ENCODE data around the gene TGM3. TPM values are rescaled to one million over a fixed set of nuclear protein-coding genes. Genes with fewer than 3 reads are reported as not detected.

The TGM3 gene
- total RNA-seq, 1 donor from 2014 or later, result 27.7 TPM

DNA sequence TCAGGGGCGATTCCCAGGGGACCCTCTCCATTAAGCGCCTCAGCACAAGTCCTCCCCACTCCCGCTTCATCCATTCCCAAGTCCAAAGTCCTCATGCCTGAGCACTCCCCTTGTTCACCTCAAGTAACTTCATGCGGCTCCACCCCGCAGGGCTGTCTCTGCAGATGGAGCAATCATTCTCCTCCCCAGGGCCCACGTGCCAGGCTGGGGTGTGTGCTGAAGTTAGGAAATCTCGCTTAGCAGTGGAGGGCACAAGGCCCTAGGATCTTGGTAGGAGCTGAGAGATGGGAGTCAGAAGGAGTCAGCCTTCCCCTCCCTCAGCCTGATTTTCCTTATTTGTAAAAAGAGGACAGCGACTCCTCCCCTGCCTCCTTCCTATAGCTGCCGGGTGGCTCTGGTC lies 3.5 kb downstream of the TGM3 start:
- Histone ChIP-seq H3K36me3 (no peaks in the 10 kb centered on the region), H3K4me3 (no peak overlapping the region), H3K9me3 (no peaks in the 10 kb centered on the region), H3K27ac (no peak overlapping the region), H3K27me3 (no peaks in the 10 kb centered on the region), H3K4me1 (no peaks in the 10 kb centered on the region)
- TF ChIP-seq POLR2AphosphoS5 (IDR thresholded peaks at IDR 0.05; ENCODE audit: insufficient read depth in 1 of 2, low read depth in 1 of 2) (no peak), POLR2A (IDR thresholded peaks at IDR 0.05) (no peak)
- TF ChIP-seq, protein P1, sequence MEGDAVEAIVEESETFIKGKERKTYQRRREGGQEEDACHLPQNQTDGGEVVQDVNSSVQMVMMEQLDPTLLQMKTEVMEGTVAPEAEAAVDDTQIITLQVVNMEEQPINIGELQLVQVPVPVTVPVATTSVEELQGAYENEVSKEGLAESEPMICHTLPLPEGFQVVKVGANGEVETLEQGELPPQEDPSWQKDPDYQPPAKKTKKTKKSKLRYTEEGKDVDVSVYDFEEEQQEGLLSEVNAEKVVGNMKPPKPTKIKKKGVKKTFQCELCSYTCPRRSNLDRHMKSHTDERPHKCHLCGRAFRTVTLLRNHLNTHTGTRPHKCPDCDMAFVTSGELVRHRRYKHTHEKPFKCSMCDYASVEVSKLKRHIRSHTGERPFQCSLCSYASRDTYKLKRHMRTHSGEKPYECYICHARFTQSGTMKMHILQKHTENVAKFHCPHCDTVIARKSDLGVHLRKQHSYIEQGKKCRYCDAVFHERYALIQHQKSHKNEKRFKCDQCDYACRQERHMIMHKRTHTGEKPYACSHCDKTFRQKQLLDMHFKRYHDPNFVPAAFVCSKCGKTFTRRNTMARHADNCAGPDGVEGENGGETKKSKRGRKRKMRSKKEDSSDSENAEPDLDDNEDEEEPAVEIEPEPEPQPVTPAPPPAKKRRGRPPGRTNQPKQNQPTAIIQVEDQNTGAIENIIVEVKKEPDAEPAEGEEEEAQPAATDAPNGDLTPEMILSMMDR (IDR thresholded peaks at IDR 0.05), result no peak
- intact Hi-C loops (cut with DNase I), result no loop called here
- DNase-seq (ENCODE audit: extremely low spot score in 2 of 2), result no peak

DNA sequence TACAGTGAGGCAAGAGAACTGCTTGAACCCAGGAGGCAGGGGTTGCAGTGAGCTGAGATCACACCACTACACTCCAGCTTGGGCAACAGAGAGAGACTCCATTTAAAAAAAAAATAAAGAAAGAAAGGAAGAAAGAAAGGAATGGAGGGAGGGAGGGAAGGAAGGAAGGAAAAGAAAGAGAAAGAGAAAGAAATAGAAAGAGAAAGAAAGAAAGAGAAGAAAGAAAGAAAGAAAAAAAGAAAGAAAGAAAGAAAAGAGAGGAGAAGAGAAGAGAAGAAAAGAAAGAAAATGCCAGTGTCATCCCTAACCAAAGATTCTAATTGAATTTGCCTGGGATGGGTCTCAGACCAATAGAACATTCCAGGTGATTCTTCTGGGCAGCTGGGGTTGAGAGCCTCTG lies 4.2 kb downstream of the TGM3 start:
- no peak for DNase-seq (ENCODE audit: extremely low spot score in 2 of 2)
- Histone ChIP-seq H3K36me3 (no peaks in the 10 kb centered on the region), H3K9me3 (no peaks in the 10 kb centered on the region), H3K4me3 (no peak overlapping the region), H3K4me1 (no peaks in the 10 kb centered on the region), H3K27ac (no peak overlapping the region), H3K27me3 (no peaks in the 10 kb centered on the region)
- intact Hi-C loops (cut with DNase I), result no loop called here
- TF ChIP-seq, protein P1 (IDR thresholded peaks at IDR 0.05), result no peak

DNA sequence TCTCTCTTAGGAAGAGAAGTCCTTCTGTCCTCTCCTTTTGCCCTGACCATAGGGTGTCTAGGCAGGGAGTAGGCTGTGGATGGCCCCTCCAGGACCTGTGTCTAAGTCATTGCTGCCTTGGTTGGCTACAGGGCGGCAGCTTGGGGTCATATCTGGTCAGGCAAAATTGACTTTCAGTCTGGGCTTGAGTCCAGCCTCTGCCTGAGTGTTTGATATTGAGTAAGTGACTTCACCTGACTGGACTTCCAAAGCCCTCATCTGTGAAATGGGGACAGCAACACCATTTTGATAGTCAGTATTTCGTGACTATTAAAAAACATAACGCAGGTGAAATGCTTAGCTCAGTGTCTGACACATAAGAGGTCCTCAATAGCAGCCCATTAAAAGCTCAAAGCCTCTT lies 4.6 kb downstream of the TGM3 start:
- intact Hi-C loops (cut with DNase I), result no loop called here
- TF ChIP-seq POLR2AphosphoS5 (IDR thresholded peaks at IDR 0.05; ENCODE audit: insufficient read depth in 1 of 2, low read depth in 1 of 2) (no peak), POLR2A (IDR thresholded peaks at IDR 0.05) (no peak)
- TF ChIP-seq, protein P1 (IDR thresholded peaks at IDR 0.05), result no peak
- no peak for DNase-seq (ENCODE audit: extremely low spot score in 2 of 2)
- H3K27ac ChIP-seq, result no peak overlapping the region
- no peaks in the 10 kb centered on the region for H3K4me1 ChIP-seq
- H3K9me3 ChIP-seq, result no peaks in the 10 kb centered on the region
- no peaks in the 10 kb centered on the region for H3K36me3 ChIP-seq
- no peaks in the 10 kb centered on the region for H3K27me3 ChIP-seq
- H3K4me3 ChIP-seq, result no peak overlapping the region

DNA sequence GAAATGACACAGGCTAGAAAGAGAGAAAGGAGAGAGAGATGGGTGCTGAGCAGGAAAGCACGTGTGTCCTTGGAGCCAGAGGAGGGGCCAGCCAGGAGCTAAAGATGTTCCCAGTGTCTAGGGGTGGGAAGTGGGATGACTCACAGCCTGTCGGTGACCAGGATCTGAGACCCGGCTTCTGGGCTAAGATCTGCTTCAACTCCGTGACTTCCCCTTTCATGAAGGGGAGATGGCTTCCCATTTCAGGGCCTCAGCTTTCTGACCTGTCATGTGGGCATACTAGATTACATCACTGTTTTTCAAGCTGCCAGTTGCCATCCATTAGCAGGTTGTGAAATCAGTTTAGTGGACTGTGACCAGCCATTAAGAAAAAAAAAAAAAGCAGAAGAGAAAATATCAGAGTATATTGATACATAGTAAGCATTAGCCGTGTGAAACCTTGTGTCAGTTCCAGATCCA lies 5.4 kb downstream of the TGM3 start:
- H3K4me3 ChIP-seq, result no peak overlapping the region
- no peaks in the 10 kb centered on the region for H3K36me3 ChIP-seq
- H3K9me3 ChIP-seq, result no peaks in the 10 kb centered on the region
- H3K27ac ChIP-seq, result no peak overlapping the region
- no peak for DNase-seq (ENCODE audit: extremely low spot score in 2 of 2)
- TF ChIP-seq POLR2A (IDR thresholded peaks at IDR 0.05) (no peak), POLR2AphosphoS5 (IDR thresholded peaks at IDR 0.05; ENCODE audit: insufficient read depth in 1 of 2, low read depth in 1 of 2) (no peak)
- TF ChIP-seq, protein P1 (IDR thresholded peaks at IDR 0.05), result no peak
- H3K27me3 ChIP-seq, result no peaks in the 10 kb centered on the region
- intact Hi-C loops (cut with DNase I), result no loop called here
- no peaks in the 10 kb centered on the region for H3K4me1 ChIP-seq

DNA sequence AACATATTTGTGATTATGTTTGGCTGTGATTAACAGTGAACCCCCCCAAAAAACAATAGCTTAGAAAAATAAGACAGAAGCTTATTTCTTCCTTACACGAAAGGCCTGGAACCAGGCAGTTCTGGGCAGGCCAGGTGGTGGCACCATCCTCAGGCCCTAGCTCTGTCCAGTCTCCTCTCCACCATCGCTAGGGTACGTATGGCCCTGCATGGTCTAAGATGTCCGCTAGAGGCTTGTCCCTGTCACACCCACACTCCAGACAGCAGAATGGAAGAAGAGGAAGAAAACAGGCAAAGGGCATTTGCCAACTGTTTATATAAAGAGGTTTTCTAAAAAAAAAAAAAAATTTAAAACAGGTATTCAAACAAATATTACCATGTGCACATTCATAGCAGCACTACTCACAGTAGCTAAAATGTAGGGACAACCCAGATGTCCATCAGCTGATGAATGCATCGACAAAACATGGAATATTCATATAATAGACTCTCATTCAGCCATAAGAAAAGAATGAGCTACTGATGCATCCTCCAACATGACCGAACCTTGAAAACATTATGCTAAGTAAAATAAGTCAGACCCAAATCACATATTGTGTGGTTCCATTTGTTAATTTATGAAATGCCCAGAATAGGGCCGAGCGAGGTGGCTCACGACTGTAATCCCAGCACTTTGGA lies 6.7 kb downstream of the TGM3 start:
- Histone ChIP-seq H3K4me3 (no peak overlapping the region), H3K9me3 (no peaks in the 10 kb centered on the region), H3K4me1 (no peaks in the 10 kb centered on the region), H3K27ac (no peak overlapping the region), H3K27me3 (no peaks in the 10 kb centered on the region), H3K36me3 (no peaks in the 10 kb centered on the region)
- intact Hi-C loops (cut with DNase I), result no loop called here
- TF ChIP-seq, protein P1 (IDR thresholded peaks at IDR 0.05), result no peak
- no peak for TF ChIP-seq POLR2AphosphoS5 (IDR thresholded peaks at IDR 0.05; ENCODE audit: insufficient read depth in 1 of 2, low read depth in 1 of 2)
- TF ChIP-seq POLR2A (IDR thresholded peaks at IDR 0.05), result no peak
- no peak for DNase-seq (ENCODE audit: extremely low spot score in 2 of 2)
